Activated gamma-delta T cell treated with Interleukin-2 at 50 U/mL for 16 hours (primary cell): Measurements from ENCODE around the gene RANGRF.

ENCODE experiments used
- DNase-seq: peaks from one replicate; pipeline ENCODE4 v3.0.0-alpha.2; 2020

The RANGRF gene

GRCh38 chr17:8274816-8275215 is 13.7 kb upstream of the RANGRF start:
- DNase-seq = no peak

GRCh38 chr17:8275421-8276290 is 12.8 kb upstream of the RANGRF start:
- no peak for DNase-seq

- no peak for DNase-seq
Measured at GRCh38 chr17:8277317-8277716, 11.2 kb upstream of the RANGRF start.

- DNase-seq = no peak
Measured at GRCh38 chr17:8282345-8282744, 6.1 kb upstream of the RANGRF start.

GRCh38 chr17:8283356-8283755 is 5.1 kb upstream of the RANGRF start:
- no peak for DNase-seq

GRCh38 chr17:8284126-8284525 is 4.3 kb upstream of the RANGRF start:
- DNase-seq = no peak

- no peak for DNase-seq
Measured at GRCh38 chr17:8285270-8286181, 2.9 kb upstream of the RANGRF start.

- no peak for DNase-seq
Measured at GRCh38 chr17:8287651-8288335, 677 bp upstream of the RANGRF start.

GRCh38 chr17:8289103-8289397 is 580 bp downstream of the RANGRF start:
- peak; percentile 57 for DNase-seq

GRCh38 chr17:8290043-8290442 is 1.6 kb downstream of the RANGRF start:
- no peak for DNase-seq

- no peak for DNase-seq
Measured at GRCh38 chr17:8292639-8293395, 4.3 kb downstream of the RANGRF start.

- DNase-seq = no peak
Measured at GRCh38 chr17:8294361-8294760, 5.9 kb downstream of the RANGRF start.

GRCh38 chr17:8294814-8295316 is 6.4 kb downstream of the RANGRF start:
- DNase-seq = no peak

- DNase-seq = no peak
Measured at GRCh38 chr17:8300226-8300625, 11.8 kb downstream of the RANGRF start.

- peak; percentile 51 for DNase-seq
Measured at GRCh38 chr17:8300627-8301242, 12.3 kb downstream of the RANGRF start.

- no peak for DNase-seq
Measured at GRCh38 chr17:8310601-8311123, 22.2 kb downstream of the RANGRF start.

- no peak for DNase-seq
Measured at GRCh38 chr17:8311131-8311790, 22.8 kb downstream of the RANGRF start.

- DNase-seq = no peak
Measured at GRCh38 chr17:8312251-8312650, 23.8 kb downstream of the RANGRF start.

- DNase-seq = no peak
Measured at GRCh38 chr17:8312726-8313600, 24.5 kb downstream of the RANGRF start.
